Measurements from ENCODE around the gene PRKAB1.

The PRKAB1 gene

GRCh38 chr12:119730381-119730780, 62.4 kb downstream of the PRKAB1 start:
- H3K36me3 Mint-ChIP-seq, result peaks cover 6% of the 10 kb centered on the region
- ATAC-seq, result no peak
- no peak overlapping the region for H3K27ac Mint-ChIP-seq
- H3K4me1 Mint-ChIP-seq, result no peaks in the 10 kb centered on the region
- no peaks in the 10 kb centered on the region for H3K27me3 Mint-ChIP-seq
- H3K4me3 Mint-ChIP-seq, result no peak overlapping the region
- no peaks in the 10 kb centered on the region for H3K9me3 Mint-ChIP-seq
